Gastrocnemius medialis (tissue), 4 donors: ENCODE results near the gene CELF1. TPM values are rescaled to one million over a fixed set of nuclear protein-coding genes. Genes with fewer than 3 reads are reported as not detected.

Experiments used
- ATAC-seq, 2 donors: fragments of 150-250 bp; one replicate each; pipeline ENCODE4 v1.9.1; 2016
- DNase-seq, 2 donors: peaks; one replicate each; pipeline ENCODE4 v3.0.0-alpha.2; 2019
- H3K27ac ChIP-seq, 4 donors: fragments of 200-600 bp; sonication (generic); 1 replicate in 1 of 4; 2 replicates in 3 of 4; pipeline ENCODE4 v1.5.1; 2016 to 2018; ENCODE audit warnings: mild to moderate bottlenecking in 2 of 4, moderate library complexity in 1 of 4
- H3K27me3 ChIP-seq, 3 donors: fragments of 200-600 bp; sonication (generic) in 2 of 3; 1 replicate in 1 of 3; 2 replicates in 2 of 3; pipeline versions ENCODE4 v1.5.1 to v1.6.0; 2016 to 2019; ENCODE audit warnings: mild to moderate bottlenecking in 1 of 3, moderate library complexity in 1 of 3
- H3K36me3 ChIP-seq, 2 donors: fragments of 200-600 bp; sonication (generic) in 1 of 2; one replicate each; pipeline ENCODE4 v1.5.1; 2017 to 2018
- H3K4me1 ChIP-seq, 2 donors: fragments of 200-600 bp; sonication (generic) in 1 of 2; one replicate each; pipeline ENCODE4 v1.5.1; 2016 to 2017; ENCODE audit warnings: mild to moderate bottlenecking in 2 of 2
- H3K4me3 ChIP-seq, 4 donors: fragments of 200-600 bp; sonication (generic) in 3 of 4; 1 replicate in 1 of 4; 2 replicates in 3 of 4; pipeline ENCODE4 v1.5.1; 2016 to 2019; ENCODE audit warnings: mild to moderate bottlenecking in 2 of 4
- H3K9me3 ChIP-seq, 3 donors: fragments of 200-600 bp; sonication (generic) in 2 of 3; 1 replicate in 1 of 3; 2 replicates in 2 of 3; pipeline ENCODE4 v1.5.1; 2016 to 2019
- CTCF ChIP-seq, 5 experiments: fragments of 450-650 bp in 3 of 5; fragments of 200-600 bp in 2 of 5; sonication (generic) in 2 of 5; IDR thresholded peaks in 4 of 5; conservative IDR thresholded peaks in 1 of 5; 1 replicate in 4 of 5; 2 replicates in 1 of 5; pipeline ENCODE4 v1.5.1; 2016 to 2019; ENCODE audit warnings: antibody characterized with exemption in 5 of 5, mild to moderate bottlenecking in 3 of 5, moderate library complexity in 3 of 5
- POLR2A ChIP-seq, 2 donors: fragments of 450-650 bp; IDR thresholded peaks; one replicate each; pipeline ENCODE4 v1.6.1; 2017; ENCODE audit warnings: antibody characterized with exemption in 2 of 2, mild to moderate bottlenecking in 2 of 2, moderate library complexity in 2 of 2
- in situ Hi-C, 4 donors: fragments of 200-750 bp; cut with MboI; loops; one replicate each; pipeline versions ENCODE4 v1.15.0 to v1.8.0; 2017; ENCODE audit warnings: low sequenced_read_pairs in 4 of 4
- intact Hi-C: fragments of 100-400 bp; cut with DNase I; formaldehyde crosslinking; loops from one replicate; pipeline ENCODE4 v1.15.1; 2023; ENCODE audit warnings: low total_unique reads
- total RNA-seq, 4 donors: library from RNA; depleted of rRNA; stranded (reverse); fragments of >200 nt; gene quantifications; one replicate each; pipeline versions ENCODE4 v1.1.0 to v1.2.3, GENCODE V29; 2016

The CELF1 gene
- total RNA-seq, 4 donors from 2014 or later: 106 to 185 (median 136) TPM

DNA sequence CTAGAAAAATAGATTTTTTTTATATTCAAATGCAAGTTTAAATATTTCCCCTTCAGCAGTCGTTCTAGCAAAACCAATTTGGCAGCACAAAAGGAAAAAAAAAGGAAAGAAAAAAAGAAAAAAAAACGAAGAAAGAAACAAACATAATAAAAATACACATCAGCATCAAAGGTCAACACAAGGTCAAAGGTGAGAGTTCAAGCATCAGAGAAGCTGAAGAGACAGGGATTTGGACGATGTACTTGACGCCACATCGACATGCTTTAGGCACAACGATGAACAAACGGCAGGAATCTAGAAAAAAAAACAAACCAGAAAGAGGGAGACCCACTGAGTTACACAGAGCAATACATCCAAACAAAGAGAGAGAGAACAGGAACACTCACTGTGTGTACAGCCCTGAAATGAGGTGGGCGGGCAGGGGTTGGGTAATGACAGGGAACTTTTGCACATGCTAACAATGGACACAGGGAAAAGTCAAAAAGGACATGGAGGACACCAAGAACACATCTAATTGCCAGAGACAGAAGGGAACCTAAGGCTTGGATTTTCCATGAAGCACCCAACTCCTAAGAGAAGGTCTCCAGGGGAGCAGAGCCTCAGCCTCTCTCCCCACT lies 84.2 kb downstream of the CELF1 start:
- DNase-seq: no peak
- Histone ChIP-seq H3K36me3 (peaks cover 4 to 55% of the 10 kb centered on the region in 2 donors), H3K9me3 (no peaks in the 10 kb centered on the region), H3K4me1 (peaks cover 23 to 38% of the 10 kb centered on the region in 2 donors), H3K4me3 (no peak overlapping the region), H3K27ac (peak overlapping the region in 3 of 4 donors; percentile 37 to 58 (median 45)), H3K27me3 (no peaks in the 10 kb centered on the region)
- TF ChIP-seq CTCF (IDR thresholded peaks at IDR 0.05 in 4 of 5, conservative IDR thresholded peaks at IDR 0.05 in 1 of 5): no peak
- no peak for TF ChIP-seq POLR2A (IDR thresholded peaks at IDR 0.05)
- intact Hi-C loops: no loop called here
- in situ Hi-C loops: no loop called here
- ATAC-seq: no peak

DNA sequence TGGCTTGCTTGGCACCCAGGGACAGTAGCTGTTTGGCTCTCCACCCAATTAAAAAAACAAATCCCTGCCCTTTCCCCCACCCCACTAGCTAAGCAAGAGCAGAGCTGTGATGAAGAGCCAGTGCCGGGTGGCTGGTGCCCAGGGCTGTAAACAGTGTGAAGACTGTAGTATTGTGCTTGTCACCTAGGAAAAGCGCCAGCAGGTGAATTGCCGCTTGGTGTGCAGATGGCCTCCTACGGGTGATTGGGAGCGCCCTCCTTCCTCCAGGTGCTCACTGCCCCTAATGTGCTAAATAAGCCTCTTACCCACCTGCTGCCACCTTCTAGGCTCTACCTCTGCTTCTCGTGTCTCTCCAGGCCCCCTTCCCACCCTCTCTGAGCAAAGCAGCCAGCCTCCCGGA lies 85.6 kb downstream of the CELF1 start:
- peaks cover 23 to 38% of the 10 kb centered on the region in 2 donors for H3K4me1 ChIP-seq
- ATAC-seq (no peak), DNase-seq (no peak)
- intact Hi-C loops: no loop called here
- in situ Hi-C loops: no loop called here
- H3K4me3 ChIP-seq: no peak overlapping the region
- H3K9me3 ChIP-seq: no peaks in the 10 kb centered on the region
- no peak for TF ChIP-seq CTCF (IDR thresholded peaks at IDR 0.05 in 4 of 5, conservative IDR thresholded peaks at IDR 0.05 in 1 of 5)
- no peak for TF ChIP-seq POLR2A (IDR thresholded peaks at IDR 0.05)
- H3K36me3 ChIP-seq: peaks cover 0 to 41% of the 10 kb centered on the region in 2 donors
- H3K27ac ChIP-seq: peak overlapping the region in 3 of 4 donors; percentile 38 to 68 (median 38)
- H3K27me3 ChIP-seq: no peaks in the 10 kb centered on the region

DNA sequence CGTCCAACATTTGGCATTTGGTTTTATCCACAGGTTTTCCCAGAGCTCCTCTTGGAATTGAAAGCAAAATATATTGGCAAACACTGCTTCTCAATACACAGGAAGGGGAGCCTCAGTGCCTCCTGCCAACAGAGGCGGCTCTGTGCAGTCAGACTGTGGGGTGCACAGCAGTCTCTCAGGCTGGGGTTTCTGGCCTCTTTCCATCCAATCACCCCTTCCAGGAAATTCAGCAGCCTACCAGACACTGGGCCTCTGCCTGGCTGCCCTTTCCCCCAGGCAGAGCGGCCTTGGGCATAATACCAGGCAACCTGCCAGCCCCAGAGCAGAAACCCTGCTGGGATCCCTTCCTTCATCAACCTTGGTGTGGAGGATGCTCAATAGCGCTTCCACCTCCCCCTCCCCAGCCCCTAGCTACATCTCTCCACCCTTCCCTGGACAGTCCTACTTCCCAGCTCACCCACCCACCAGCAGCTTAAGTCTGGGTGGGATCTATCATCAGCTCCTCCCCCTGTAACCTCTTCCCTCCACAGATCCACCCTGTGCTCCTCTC lies 86.2 kb downstream of the CELF1 start:
- in situ Hi-C loops (no loop called here), intact Hi-C loops (no loop called here)
- Histone ChIP-seq H3K9me3 (no peaks in the 10 kb centered on the region), H3K36me3 (peaks cover 0 to 35% of the 10 kb centered on the region in 2 donors), H3K27me3 (no peaks in the 10 kb centered on the region), H3K27ac (peak overlapping the region; percentile 38 to 68 (median 46)), H3K4me1 (peaks cover 23 to 38% of the 10 kb centered on the region in 2 donors), H3K4me3 (no peak overlapping the region)
- DNase-seq (no peak), ATAC-seq (peak; percentile 14 to 26)
- no peak for TF ChIP-seq POLR2A (IDR thresholded peaks at IDR 0.05)
- no peak for TF ChIP-seq CTCF (IDR thresholded peaks at IDR 0.05 in 4 of 5, conservative IDR thresholded peaks at IDR 0.05 in 1 of 5)

DNA sequence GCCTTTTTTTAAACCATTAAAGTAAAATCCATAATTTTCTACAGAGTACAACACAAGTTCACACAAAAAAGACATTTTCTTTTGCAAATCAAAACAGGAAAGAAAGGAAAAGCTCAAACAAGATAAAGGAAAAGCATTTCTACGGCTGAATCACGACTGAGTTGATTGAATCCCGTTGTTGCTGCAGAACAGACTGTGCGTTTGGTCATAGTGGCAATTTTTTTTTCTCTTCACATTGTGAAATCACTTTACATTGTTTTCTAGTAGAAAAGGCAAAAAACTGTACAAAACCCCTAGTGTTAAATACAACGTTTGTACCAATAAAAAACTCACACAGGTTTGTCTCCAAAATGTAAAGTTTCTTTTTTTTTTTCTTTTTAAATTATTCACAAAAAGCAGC lies 86.7 kb downstream of the CELF1 start:
- no peak for ATAC-seq
- TF ChIP-seq POLR2A (IDR thresholded peaks at IDR 0.05) (no peak), CTCF (IDR thresholded peaks at IDR 0.05 in 4 of 5, conservative IDR thresholded peaks at IDR 0.05 in 1 of 5) (no peak)
- H3K9me3 ChIP-seq: no peaks in the 10 kb centered on the region
- peak overlapping the region; percentile 38 to 68 (median 46) for H3K27ac ChIP-seq
- intact Hi-C loops (no loop called here), in situ Hi-C loops (no loop called here)
- no peak for DNase-seq
- peaks cover 23 to 38% of the 10 kb centered on the region in 2 donors for H3K4me1 ChIP-seq
- H3K27me3 ChIP-seq: no peaks in the 10 kb centered on the region
- peaks cover 0 to 30% of the 10 kb centered on the region in 2 donors for H3K36me3 ChIP-seq
- no peak overlapping the region for H3K4me3 ChIP-seq
